IPS DF 6.9 (cell line): Measurements from ENCODE around the gene PARL.

Experiments
- DNase-seq: peaks from one replicate; pipeline ENCODE4 v3.0.0-alpha.2; 2013; ENCODE audit warnings: low read depth, low spot score
- H3K27ac ChIP-seq: one replicate; pipeline ENCODE4 v1.5.1; 2013; ENCODE audit warnings: low read length, control low read depth
- H3K27me3 ChIP-seq: 2 replicates; pipeline ENCODE4 v1.6.1; 2013; ENCODE audit warnings: mild to moderate bottlenecking, low read length; ENCODE audit not compliant: control insufficient read depth, insufficient read depth
- H3K36me3 ChIP-seq: 2 replicates; pipeline ENCODE4 v1.6.1; 2013; ENCODE audit warnings: low read length; ENCODE audit not compliant: control insufficient read depth, insufficient read depth
- H3K4me1 ChIP-seq: 2 replicates; pipeline ENCODE4 v1.6.1; 2013; ENCODE audit warnings: low read length; ENCODE audit not compliant: control insufficient read depth, insufficient read depth
- H3K4me3 ChIP-seq: 2 replicates; pipeline ENCODE4 v1.5.1; 2013; ENCODE audit warnings: mild to moderate bottlenecking, low read length
- H3K9me3 ChIP-seq: 2 replicates; pipeline ENCODE4 v1.6.1; 2013; ENCODE audit warnings: low read length, inconsistent platforms; ENCODE audit not compliant: control insufficient read depth, insufficient read depth
- WGBS: extraction: QIAGEN DNeasy Blood & Tissue Kit; methylation state at CpG from one replicate; pipeline ENCODE4 v1.1.7; 2013; ENCODE audit warnings: mixed read lengths, missing lambda C conversion rate; ENCODE audit not compliant: insufficient read length, insufficient coverage; 5-methylcytosine and 5-hydroxymethylcytosine counted together

Gene PARL

GRCh38 chr3:183918178-183918577, 33.5 kb upstream of the PARL start:
- H3K4me3 ChIP-seq = no peak overlapping the region
- H3K4me1 ChIP-seq = no peaks in the 10 kb centered on the region
- H3K9me3 ChIP-seq = no peaks in the 10 kb centered on the region
- no peak for DNase-seq
- H3K27ac ChIP-seq = no peak overlapping the region
- WGBS = no CpG with 5 or more reads among the region's 2 CpGs
- no peaks in the 10 kb centered on the region for H3K36me3 ChIP-seq
- no peaks in the 10 kb centered on the region for H3K27me3 ChIP-seq

DNA sequence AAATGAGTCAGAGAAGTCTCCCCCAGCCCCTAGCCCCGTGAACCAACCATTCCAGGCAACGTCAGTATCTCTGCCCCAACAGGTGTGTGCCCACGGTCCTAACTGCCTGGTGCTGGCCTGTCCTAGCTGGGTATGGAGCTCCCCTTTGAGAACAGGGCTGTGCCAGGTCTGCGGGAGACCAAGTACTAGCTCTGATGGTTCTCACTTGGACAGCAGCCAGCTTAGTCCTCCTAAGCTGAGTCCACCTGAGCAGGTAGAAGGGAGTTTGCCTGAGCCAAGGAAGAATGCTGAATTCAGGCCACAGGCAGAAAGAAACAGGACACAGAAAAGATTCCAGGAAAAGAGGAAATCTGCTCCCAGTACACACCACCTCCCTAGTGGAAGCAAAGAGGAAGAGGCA, 33.1 kb upstream of the PARL start:
- H3K4me1 ChIP-seq = no peaks in the 10 kb centered on the region
- H3K27ac ChIP-seq = no peak overlapping the region
- no peaks in the 10 kb centered on the region for H3K9me3 ChIP-seq
- H3K4me3 ChIP-seq = no peak overlapping the region
- H3K27me3 ChIP-seq = no peaks in the 10 kb centered on the region
- DNase-seq = no peak
- no CpG with 5 or more reads among the region's 4 CpGs for WGBS
- H3K36me3 ChIP-seq = no peaks in the 10 kb centered on the region

- Histone ChIP-seq H3K4me3 (no peak overlapping the region), H3K4me1 (no peaks in the 10 kb centered on the region), H3K27ac (no peak overlapping the region), H3K9me3 (no peaks in the 10 kb centered on the region), H3K27me3 (no peaks in the 10 kb centered on the region), H3K36me3 (no peaks in the 10 kb centered on the region)
- DNase-seq = no peak
- no CpG with 5 or more reads among the region's 5 CpGs for WGBS
Measured at GRCh38 chr3:183914856-183915255, 30.2 kb upstream of the PARL start.

DNA sequence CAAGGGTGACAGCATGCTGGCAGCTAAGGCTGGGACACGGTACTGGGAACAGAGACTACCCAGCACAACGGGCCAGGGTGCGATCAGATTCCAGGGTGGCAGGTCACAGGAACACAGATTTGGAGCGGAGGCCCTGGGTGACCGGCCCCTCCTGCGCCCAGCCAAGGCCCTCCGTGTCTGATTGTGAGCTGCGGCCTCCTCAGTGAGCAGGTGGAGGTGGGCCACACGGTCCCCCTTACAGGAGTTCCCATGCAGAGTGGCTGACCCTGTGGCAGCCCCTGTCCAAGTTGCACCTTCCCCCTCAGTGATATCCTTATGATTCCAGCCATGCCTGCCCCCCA, 28.9 kb upstream of the PARL start:
- no CpG with 5 or more reads among the region's 9 CpGs for WGBS
- Histone ChIP-seq H3K27me3 (no peaks in the 10 kb centered on the region), H3K4me1 (no peaks in the 10 kb centered on the region), H3K36me3 (no peaks in the 10 kb centered on the region), H3K4me3 (no peak overlapping the region), H3K9me3 (no peaks in the 10 kb centered on the region), H3K27ac (no peak overlapping the region)
- DNase-seq = no peak

DNA sequence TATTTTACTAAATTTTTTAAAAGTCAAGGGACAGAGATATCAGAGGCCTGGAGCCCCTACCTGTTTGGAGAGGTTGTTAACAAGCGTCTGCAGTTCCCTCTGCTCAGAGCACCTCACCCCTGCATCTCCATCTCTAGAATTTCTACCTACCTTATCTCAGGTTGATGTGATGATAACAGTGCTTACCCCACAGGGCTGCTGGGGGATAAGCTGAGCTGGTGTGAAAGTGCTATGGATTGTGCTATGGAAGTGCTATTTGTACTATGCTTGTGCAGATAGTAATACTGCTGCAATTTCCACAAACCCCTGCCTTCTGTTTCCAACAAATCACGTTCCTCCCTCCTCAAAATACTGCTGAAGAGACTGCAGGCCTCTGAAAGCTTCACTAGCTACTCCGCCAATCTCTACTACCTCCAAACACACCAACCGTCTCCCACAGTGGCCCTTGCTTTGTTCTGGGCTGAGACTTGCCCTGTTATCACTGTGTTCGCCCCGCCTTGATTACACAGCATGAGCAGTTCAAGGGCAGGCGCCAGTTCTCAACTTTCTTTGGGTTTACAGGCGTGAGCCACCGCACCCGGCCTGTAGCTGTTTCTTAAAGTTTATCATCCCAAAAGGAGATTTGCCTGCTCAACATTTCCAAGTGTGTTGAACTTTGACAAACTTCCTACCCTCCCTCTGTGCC, 28.4 kb upstream of the PARL start:
- H3K36me3 ChIP-seq = no peaks in the 10 kb centered on the region
- no CpG with 5 or more reads among the region's 10 CpGs for WGBS
- no peaks in the 10 kb centered on the region for H3K9me3 ChIP-seq
- DNase-seq = no peak
- H3K27me3 ChIP-seq = no peaks in the 10 kb centered on the region
- no peak overlapping the region for H3K27ac ChIP-seq
- no peaks in the 10 kb centered on the region for H3K4me1 ChIP-seq
- H3K4me3 ChIP-seq = no peak overlapping the region

GRCh38 chr3:183911763-183912506, 27.3 kb upstream of the PARL start:
- H3K27me3 ChIP-seq = no peaks in the 10 kb centered on the region
- no peaks in the 10 kb centered on the region for H3K36me3 ChIP-seq
- no CpG with 5 or more reads among the region's 8 CpGs for WGBS
- no peak overlapping the region for H3K27ac ChIP-seq
- H3K4me3 ChIP-seq = no peak overlapping the region
- DNase-seq = no peak
- H3K4me1 ChIP-seq = peaks cover 2% of the 10 kb centered on the region; the same call in 1 of the 2 replicates
- no peaks in the 10 kb centered on the region for H3K9me3 ChIP-seq

- no peaks in the 10 kb centered on the region for H3K9me3 ChIP-seq
- no peaks in the 10 kb centered on the region for H3K36me3 ChIP-seq
- H3K4me1 ChIP-seq = peaks cover 2% of the 10 kb centered on the region; the same call in 1 of the 2 replicates
Measured at GRCh38 chr3:183911087-183911486, 26.4 kb upstream of the PARL start.

DNA sequence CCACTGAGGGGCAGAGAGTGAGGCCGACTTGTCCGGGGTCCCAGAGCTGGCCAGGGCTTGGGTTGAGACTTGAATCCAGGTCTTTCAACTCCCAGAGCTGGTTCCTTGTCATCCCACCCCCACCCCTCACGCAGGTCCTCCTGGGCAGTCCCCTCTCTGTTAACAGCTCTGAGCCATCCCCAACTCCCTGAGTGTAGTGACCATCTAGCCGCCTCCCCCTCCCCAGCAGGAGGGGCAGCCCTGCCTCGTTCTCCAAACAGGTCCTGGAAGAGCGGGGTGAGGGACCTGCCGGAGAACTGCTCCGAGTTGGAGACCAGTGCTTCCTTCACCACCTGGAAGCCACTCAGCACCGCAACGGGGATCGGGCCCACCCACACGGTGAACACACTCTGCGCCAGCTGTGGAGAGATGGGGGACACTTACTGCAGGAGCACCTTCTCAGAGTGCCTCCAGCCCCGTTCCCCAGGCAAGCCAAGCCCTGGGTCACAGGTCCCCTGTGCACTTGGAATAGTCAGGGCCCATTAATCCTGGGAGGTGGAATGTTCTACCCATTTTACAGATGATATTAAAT, 24.4 kb upstream of the PARL start:
- no CpG with 5 or more reads among the region's 14 CpGs for WGBS
- Histone ChIP-seq H3K27ac (no peak overlapping the region), H3K4me1 (peaks cover 2% of the 10 kb centered on the region; the same call in 1 of the 2 replicates), H3K4me3 (no peak overlapping the region), H3K27me3 (no peaks in the 10 kb centered on the region), H3K36me3 (no peaks in the 10 kb centered on the region), H3K9me3 (no peaks in the 10 kb centered on the region)
- DNase-seq = no peak

More at GRCh38 chr3:183911087-183911486, 26.4 kb upstream of the PARL start:
- H3K27me3 ChIP-seq = no peaks in the 10 kb centered on the region
- no peak for DNase-seq
- no peak overlapping the region for H3K4me3 ChIP-seq
- WGBS = no CpG with 5 or more reads among the region's 6 CpGs
- no peak overlapping the region for H3K27ac ChIP-seq

GRCh38 chr3:183907911-183908331, 23.2 kb upstream of the PARL start:
- no peaks in the 10 kb centered on the region for H3K9me3 ChIP-seq
- H3K27ac ChIP-seq = no peak overlapping the region
- H3K4me3 ChIP-seq = no peak overlapping the region
- peaks cover 2% of the 10 kb centered on the region; the same call in 1 of the 2 replicates for H3K4me1 ChIP-seq
- H3K27me3 ChIP-seq = no peaks in the 10 kb centered on the region
- no CpG with 5 or more reads among the region's 16 CpGs for WGBS
- H3K36me3 ChIP-seq = no peaks in the 10 kb centered on the region
- no peak for DNase-seq

GRCh38 chr3:183907176-183907575, 22.5 kb upstream of the PARL start:
- no peak for DNase-seq
- Histone ChIP-seq H3K27me3 (no peaks in the 10 kb centered on the region), H3K9me3 (no peaks in the 10 kb centered on the region), H3K27ac (no peak overlapping the region), H3K4me1 (peaks cover 2% of the 10 kb centered on the region; the same call in 1 of the 2 replicates), H3K4me3 (no peak overlapping the region), H3K36me3 (no peaks in the 10 kb centered on the region)
- WGBS = 100% methylated on average over 1 of the region's 6 CpGs
